Measurements from ENCODE around the gene GABARAPL1.

DNA sequence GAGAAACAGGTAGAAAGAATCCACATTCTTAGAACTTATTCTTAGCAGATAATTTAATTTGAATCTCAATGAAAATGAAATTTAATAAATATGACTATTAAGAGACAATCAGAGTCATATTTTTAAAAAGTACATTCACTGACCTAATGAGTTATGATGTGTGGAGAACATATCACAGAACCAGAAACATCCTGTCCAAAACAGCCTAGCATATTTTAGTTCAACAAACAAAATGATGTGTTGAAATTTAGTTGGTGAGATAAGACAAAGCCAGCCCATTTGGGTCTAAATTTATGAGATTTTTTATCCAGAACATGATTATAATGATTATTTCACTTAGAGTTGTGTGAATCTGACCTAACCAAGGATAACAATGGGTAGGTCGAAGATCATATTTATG lies 25.8 kb downstream of the GABARAPL1 start:
- TF ChIP-seq, protein P1, sequence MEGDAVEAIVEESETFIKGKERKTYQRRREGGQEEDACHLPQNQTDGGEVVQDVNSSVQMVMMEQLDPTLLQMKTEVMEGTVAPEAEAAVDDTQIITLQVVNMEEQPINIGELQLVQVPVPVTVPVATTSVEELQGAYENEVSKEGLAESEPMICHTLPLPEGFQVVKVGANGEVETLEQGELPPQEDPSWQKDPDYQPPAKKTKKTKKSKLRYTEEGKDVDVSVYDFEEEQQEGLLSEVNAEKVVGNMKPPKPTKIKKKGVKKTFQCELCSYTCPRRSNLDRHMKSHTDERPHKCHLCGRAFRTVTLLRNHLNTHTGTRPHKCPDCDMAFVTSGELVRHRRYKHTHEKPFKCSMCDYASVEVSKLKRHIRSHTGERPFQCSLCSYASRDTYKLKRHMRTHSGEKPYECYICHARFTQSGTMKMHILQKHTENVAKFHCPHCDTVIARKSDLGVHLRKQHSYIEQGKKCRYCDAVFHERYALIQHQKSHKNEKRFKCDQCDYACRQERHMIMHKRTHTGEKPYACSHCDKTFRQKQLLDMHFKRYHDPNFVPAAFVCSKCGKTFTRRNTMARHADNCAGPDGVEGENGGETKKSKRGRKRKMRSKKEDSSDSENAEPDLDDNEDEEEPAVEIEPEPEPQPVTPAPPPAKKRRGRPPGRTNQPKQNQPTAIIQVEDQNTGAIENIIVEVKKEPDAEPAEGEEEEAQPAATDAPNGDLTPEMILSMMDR (conservative IDR thresholded peaks at IDR 0.05; ENCODE audit: low read length) = no peak
- TF ChIP-seq EZH2phosphoT487 (IDR thresholded peaks at IDR 0.05; ENCODE audit: borderline replicate concordance) = no peak

Measured in Loucy (cell line).